Tibial nerve (tissue), 4 donors: ENCODE measurements around the gene ACVR1B. TPM values are rescaled to one million over a fixed set of nuclear protein-coding genes. Genes with fewer than 3 reads are reported as not detected.

Experiments used
- DNase-seq, 2 donors: peaks; one replicate each; pipeline ENCODE4 v3.0.0-alpha.2; 2019; ENCODE audit warnings: low spot score in 2 of 2
- H3K27ac ChIP-seq, 4 donors: fragments of 200-600 bp; sonication (generic) in 3 of 4; one replicate each; pipeline ENCODE4 v1.5.1; 2017 to 2019; ENCODE audit warnings: mild to moderate bottlenecking in 1 of 4
- H3K27me3 ChIP-seq, 2 donors: fragments of 200-600 bp; sonication (generic) in 1 of 2; one replicate each; pipeline versions ENCODE4 v1.5.1 to v1.6.0; 2017 to 2019
- H3K36me3 ChIP-seq, 3 donors: fragments of 200-600 bp; sonication (generic); one replicate each; pipeline ENCODE4 v1.5.1; 2018 to 2019
- H3K4me1 ChIP-seq, 4 donors: fragments of 200-600 bp; sonication (generic) in 3 of 4; one replicate each; pipeline ENCODE4 v1.5.1; 2017 to 2019
- H3K4me3 ChIP-seq, 4 donors: fragments of 200-600 bp; sonication (generic) in 3 of 4; one replicate each; pipeline ENCODE4 v1.5.1; 2017 to 2019; ENCODE audit warnings: mild to moderate bottlenecking in 1 of 4, moderate library complexity in 1 of 4
- H3K9me3 ChIP-seq, 4 donors: fragments of 200-600 bp; sonication (generic) in 3 of 4; one replicate each; pipeline ENCODE4 v1.5.1; 2017 to 2019
- CTCF ChIP-seq, 5 experiments: fragments of 200-600 bp in 3 of 5; fragments of 450-650 bp in 2 of 5; sonication (generic) in 3 of 5; IDR thresholded peaks; one replicate each; pipeline ENCODE4 v1.5.1; 2016 to 2019; ENCODE audit warnings: antibody characterized with exemption in 5 of 5, mild to moderate bottlenecking in 3 of 5, moderate library complexity in 2 of 5
- EP300 ChIP-seq, 2 donors: sonication (generic); formaldehyde crosslinking; IDR thresholded peaks; one replicate each; pipeline ENCODE4 v1.6.1; 2017; ENCODE audit warnings: antibody characterized with exemption in 2 of 2, mild to moderate bottlenecking in 1 of 2
- POLR2A ChIP-seq, 2 donors: fragments of 450-650 bp; IDR thresholded peaks; one replicate each; pipeline ENCODE4 v1.6.1; 2017; ENCODE audit warnings: antibody characterized with exemption in 2 of 2, mild to moderate bottlenecking in 2 of 2, moderate library complexity in 2 of 2
- WGBS, 2 donors: methylation state at CpG; one replicate each; pipeline ENCODE4 v1.1.5; 2018; 5-methylcytosine and 5-hydroxymethylcytosine counted together
- total RNA-seq, 4 donors: library from RNA; depleted of rRNA; stranded (reverse); fragments of >200 nt; gene quantifications; one replicate each; pipeline ENCODE4 v1.1.0, GENCODE V29; 2016

Gene ACVR1B
- total RNA-seq, 4 donors from 2014 or later: 11.6 to 19.8 (median 17.1) TPM

- H3K9me3 ChIP-seq: no peaks in the 10 kb centered on the region
- no peak for DNase-seq
- WGBS, 2 donors: 91 to 93% methylated on average over 16 of the region's 16 CpGs
- H3K4me3 ChIP-seq: no peak overlapping the region
- no peaks in the 10 kb centered on the region for H3K27me3 ChIP-seq
- TF ChIP-seq CTCF (IDR thresholded peaks at IDR 0.05) (no peak), EP300 (IDR thresholded peaks at IDR 0.05) (no peak), POLR2A (IDR thresholded peaks at IDR 0.05) (no peak)
- peaks cover 0 to 44% (median 2%) of the 10 kb centered on the region in 3 donors for H3K36me3 ChIP-seq
- peaks cover 0 to 37% (median 23%) of the 10 kb centered on the region in 4 donors for H3K4me1 ChIP-seq
- peak overlapping the region in 1 of 4 donors; percentile 54 for H3K27ac ChIP-seq
These were observed 62.3 kb downstream of the ACVR1B start for GRCh38 chr12:52013626-52014310.

GRCh38 chr12:52014567-52015530 is 63.4 kb downstream of the ACVR1B start:
- Histone ChIP-seq H3K27me3 (no peaks in the 10 kb centered on the region), H3K4me3 (no peak overlapping the region), H3K9me3 (no peaks in the 10 kb centered on the region), H3K4me1 (peaks cover 0 to 26% (median 15%) of the 10 kb centered on the region in 4 donors), H3K27ac (peak overlapping the region in 3 of 4 donors; percentile 42 to 70 (median 70)), H3K36me3 (peaks cover 0 to 44% (median 2%) of the 10 kb centered on the region in 3 donors)
- TF ChIP-seq CTCF (IDR thresholded peaks at IDR 0.05): no peak
- WGBS, 2 donors: 71 to 74% methylated on average over 39 to 67 of the region's 93 CpGs
- DNase-seq: no peak

- no peak for TF ChIP-seq EP300 (IDR thresholded peaks at IDR 0.05)
- no peak for TF ChIP-seq CTCF (IDR thresholded peaks at IDR 0.05)
- TF ChIP-seq POLR2A (IDR thresholded peaks at IDR 0.05): no peak
- WGBS, 2 donors: 78% methylated on average over 9 to 10 of the region's 10 CpGs
- no peak overlapping the region for H3K4me3 ChIP-seq
- H3K9me3 ChIP-seq: no peaks in the 10 kb centered on the region
- no peak for DNase-seq
- peaks cover 0 to 44% (median 2%) of the 10 kb centered on the region in 3 donors for H3K36me3 ChIP-seq
- H3K27ac ChIP-seq: peak overlapping the region in 3 of 4 donors; percentile 13 to 70 (median 70)
- peaks cover 0 to 20% (median 9%) of the 10 kb centered on the region in 4 donors for H3K4me1 ChIP-seq
- H3K27me3 ChIP-seq: no peaks in the 10 kb centered on the region
These were observed 64.1 kb downstream of the ACVR1B start for GRCh38 chr12:52015532-52016041.

- WGBS, 2 donors: 81 to 86% methylated on average over 2 to 4 of the region's 4 CpGs
- Histone ChIP-seq H3K36me3 (peaks cover 0 to 18% (median 0%) of the 10 kb centered on the region in 3 donors), H3K27ac (no peak overlapping the region), H3K9me3 (no peaks in the 10 kb centered on the region), H3K27me3 (no peaks in the 10 kb centered on the region), H3K4me1 (peaks cover 0 to 20% (median 3%) of the 10 kb centered on the region in 4 donors), H3K4me3 (no peak overlapping the region)
- DNase-seq: no peak
- TF ChIP-seq CTCF (IDR thresholded peaks at IDR 0.05): no peak
- no peak for TF ChIP-seq EP300 (IDR thresholded peaks at IDR 0.05)
- TF ChIP-seq POLR2A (IDR thresholded peaks at IDR 0.05): no peak
These were observed 67.1 kb downstream of the ACVR1B start for GRCh38 chr12:52018433-52019112.
